Measurements from ENCODE around the gene SLC8A1.

Gene SLC8A1

DNA sequence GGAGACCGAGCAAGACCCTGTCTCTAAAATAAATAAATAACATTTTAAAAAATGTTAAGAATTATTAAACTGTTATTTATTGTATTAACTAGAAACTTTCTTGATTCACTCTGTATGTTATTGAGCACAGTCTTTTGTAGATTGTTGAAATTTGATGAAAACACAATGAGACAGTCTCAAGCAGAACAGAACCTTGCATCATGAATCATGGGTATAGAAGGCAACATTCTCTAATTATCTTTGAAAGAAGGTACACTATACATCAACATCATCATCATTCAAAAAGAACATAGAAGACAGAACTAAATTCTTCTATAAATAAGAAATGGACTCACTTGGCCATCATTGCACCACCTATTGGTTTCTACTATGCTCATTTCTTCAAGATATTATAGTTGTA, 67.7 kb downstream of the SLC8A1 start:
- no peak for DNase-seq (ENCODE audit: low spot score)

DNA sequence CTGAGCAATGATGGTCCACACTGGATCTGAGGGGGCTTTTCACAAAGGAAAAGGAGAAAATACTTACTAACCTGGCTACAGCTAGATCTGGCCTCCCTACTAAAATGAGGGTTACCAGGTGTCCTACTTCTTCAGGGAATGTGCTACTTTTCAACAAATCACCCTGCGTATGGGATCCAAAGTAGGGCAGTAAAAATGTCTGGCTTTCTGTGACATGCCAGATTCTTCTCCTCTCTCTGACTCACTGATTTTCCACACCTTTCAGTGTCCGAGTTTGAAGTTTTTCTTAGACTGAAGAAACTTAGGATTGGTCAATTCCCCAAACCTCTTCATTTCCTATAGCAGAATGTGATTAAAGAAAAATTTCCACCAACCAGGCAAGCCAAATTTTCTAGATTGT, 71.2 kb downstream of the SLC8A1 start:
- DNase-seq (ENCODE audit: low spot score): no peak

DNA sequence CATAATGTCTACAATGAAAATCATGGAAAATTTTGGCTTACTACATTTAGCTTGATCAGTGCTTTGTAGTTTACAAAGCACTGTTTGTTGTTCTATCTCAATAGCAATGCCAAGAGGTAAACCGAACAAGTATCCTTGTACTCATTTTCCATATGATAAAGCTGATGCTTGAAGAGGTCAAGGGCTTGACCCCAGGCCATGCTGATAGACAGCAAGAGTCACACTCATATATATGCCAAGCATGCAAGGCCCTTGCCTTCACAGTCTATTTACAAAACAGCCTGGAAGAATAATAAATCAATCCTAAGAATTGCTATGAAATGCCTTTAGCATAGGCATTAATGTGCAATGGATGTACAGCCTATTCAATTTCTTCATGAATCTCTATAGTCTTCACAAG, 71.8 kb downstream of the SLC8A1 start:
- no peak for DNase-seq (ENCODE audit: low spot score)

DNA sequence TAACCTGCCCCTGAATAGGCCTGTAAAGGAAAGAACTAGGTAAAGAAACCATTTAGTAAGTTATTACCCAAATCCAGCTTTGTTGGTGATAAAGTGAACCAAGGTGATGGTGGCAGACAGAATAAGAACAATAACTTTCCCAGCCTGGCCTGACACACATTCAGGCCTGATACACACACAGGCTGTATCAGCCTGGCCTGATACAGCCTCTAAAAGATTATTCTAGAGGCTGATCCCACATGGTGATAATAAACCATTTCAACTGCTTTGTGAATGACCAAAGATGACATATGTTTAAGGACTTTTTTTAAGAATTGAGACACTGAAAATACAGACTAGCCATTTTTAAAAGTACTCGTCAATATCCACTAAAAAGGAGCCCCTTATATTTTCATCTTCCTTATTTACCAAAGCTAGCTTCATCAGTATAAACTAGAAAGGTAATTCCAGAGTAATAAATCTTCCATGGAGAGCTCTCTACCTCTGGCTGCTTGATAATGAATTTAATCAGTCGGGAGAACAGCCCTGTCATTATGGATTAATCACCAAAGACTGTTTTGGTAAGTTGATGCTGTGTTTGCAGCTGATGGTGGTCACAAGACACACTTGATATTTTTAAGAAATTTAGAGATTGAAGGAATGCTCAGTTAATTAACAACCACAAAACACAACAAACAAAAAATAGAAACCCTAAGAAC, 77.2 kb downstream of the SLC8A1 start:
- DNase-seq (ENCODE audit: low spot score): no peak

GRCh38 chr2:40373111-40373510, 78.8 kb downstream of the SLC8A1 start:
- DNase-seq (ENCODE audit: low spot score): no peak

GRCh38 chr2:40372283-40372985, 79.5 kb downstream of the SLC8A1 start:
- DNase-seq (ENCODE audit: low spot score): no peak

GRCh38 chr2:40371525-40372282, 80.2 kb downstream of the SLC8A1 start:
- DNase-seq (ENCODE audit: low spot score): no peak

DNA sequence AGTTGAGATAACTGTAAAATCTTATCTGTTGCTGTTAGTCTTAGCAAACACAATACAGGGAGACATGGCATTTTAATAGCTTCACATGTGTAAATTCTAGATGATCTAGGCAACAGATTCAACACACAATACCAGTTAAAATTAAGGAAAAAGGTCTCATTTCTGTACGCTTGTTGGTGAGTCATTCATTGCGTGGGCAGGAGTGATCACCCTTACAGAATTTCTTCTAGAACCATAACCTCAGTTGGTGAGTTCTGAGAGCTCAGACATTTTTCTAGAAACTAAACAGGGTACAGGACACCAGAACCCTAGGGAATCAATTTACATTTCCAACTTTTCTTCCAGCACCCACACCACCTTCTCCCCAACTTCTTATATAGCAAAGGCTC, 81.9 kb downstream of the SLC8A1 start:
- DNase-seq (ENCODE audit: low spot score): no peak

DNA sequence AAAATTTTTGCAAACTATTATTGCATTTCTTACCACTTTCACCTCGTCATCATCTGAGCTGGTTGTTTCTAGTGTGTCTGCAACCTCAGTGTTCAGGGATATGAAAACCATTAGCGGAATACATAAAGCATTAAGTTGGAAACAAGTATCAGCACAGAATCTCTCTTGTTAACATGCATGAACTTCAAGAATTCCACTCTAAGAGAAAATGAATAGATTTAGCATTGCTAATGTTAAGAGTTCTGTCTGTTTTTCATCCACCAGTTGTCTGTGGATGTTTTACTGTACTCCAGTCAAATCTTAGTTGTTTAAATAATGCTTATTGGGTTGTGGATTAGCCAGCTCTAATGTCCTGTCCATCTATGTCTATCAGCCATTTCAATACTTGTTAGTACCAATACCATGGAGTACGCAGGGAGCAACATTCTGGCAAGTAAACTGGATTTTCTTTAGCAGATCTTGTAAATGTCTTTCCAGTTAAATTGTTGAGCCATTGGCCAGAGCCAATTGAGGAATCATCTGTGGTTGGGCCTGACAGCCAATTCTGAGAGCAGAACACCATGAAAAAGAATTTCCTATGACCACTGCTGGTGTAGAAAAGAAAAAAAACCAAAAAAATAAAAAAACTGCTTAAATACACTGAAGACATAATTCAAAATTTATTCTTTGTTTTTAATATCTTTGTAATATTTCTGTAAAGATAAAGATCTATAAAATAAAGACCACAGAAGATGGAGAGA, 82.5 kb downstream of the SLC8A1 start:
- no peak for DNase-seq (ENCODE audit: low spot score)

DNA sequence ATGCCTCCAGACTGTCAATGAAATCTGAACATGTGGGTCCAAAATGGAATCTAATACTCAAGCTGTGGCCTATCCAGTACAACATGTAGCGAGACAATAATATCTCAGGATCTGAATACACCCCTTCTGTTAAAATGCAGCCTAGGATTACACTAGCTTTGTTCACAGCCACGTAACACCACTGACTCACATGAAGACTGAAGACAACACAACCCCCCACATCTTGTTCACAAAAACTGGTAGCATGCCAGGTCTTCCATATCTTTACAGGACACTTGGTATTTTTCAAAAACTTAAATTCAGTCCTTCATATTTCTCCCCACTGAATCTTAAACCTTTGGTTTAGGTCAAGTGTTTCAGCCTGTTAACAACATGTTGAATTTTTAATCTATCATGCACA, 84.2 kb downstream of the SLC8A1 start:
- no peak for DNase-seq (ENCODE audit: low spot score)

- no peak for DNase-seq (ENCODE audit: low spot score)
Measured at GRCh38 chr2:40367032-40367431, 84.9 kb downstream of the SLC8A1 start.

DNA sequence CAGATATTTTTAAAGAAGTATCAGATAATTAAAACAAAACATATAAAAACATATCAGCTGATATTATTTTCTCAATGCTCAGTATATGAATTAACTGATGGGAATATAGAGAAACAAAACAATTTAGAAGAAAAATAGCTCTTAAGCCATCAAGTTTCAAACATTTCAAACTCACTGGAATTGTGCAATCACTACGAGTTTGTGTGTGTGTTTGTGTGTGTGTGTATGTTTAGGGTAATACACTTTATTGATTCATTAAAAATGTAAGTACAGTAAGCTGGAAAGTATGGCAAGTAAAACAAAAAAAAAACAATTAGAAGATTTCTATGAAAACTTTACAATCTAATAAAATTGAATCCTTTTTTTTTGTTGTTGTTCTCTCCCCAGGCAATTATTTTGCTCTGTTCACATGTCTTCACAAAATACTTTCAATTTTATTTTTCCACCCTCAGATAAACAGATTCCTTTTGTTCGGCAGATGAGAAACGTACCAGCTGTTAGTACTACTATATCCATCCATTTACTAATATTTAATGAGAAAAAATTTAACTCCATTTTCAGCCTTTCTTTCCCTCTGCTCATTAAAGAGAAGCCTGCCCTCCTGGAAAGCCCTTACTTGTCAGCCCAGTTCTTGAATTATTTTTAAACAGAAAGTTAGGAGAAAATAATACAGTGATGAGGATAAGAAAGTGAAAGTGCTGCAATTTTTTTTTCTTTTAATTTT, 87.6 kb downstream of the SLC8A1 start:
- DNase-seq (ENCODE audit: low spot score): no peak

DNA sequence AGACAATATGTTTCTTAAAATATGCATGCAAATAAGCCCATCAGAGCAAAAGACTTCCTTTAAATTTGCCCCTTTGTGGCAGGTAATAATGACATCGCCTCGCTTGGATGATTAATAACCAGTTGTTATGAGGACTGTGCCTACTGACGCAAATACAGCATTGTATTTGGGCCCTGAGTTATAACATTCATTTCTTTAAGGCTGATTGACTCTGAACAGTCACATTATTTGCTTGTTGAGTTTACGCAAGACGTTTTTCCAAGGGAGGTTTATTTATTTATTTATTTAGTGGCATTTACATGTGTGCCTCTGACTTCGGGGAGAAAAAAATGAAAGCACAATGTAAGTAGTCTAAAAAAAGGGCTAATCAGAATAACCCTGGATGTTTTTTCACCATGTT, 88.3 kb downstream of the SLC8A1 start:
- no peak for DNase-seq (ENCODE audit: low spot score)

DNA sequence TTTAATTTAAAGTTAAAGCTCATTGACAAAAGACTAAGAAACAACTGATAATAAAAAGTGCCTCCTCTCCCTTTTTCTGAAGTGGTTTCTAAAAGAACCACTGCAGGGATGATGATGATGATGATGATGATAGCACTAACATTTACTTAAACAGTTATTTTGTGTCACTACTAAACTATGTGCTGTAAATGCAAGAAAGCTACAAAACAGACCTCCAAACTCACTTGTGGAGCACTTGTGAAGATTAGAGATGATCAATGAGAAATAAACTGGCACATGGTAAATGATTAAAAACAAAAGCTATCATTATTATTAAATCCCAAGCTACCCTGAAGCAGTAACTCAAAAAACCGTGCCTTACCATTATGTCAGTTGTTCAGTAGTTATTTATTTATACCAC, 88.7 kb downstream of the SLC8A1 start:
- no peak for DNase-seq (ENCODE audit: low spot score)

GRCh38 chr2:40361478-40361877, 90.4 kb downstream of the SLC8A1 start:
- DNase-seq (ENCODE audit: low spot score): no peak

DNA sequence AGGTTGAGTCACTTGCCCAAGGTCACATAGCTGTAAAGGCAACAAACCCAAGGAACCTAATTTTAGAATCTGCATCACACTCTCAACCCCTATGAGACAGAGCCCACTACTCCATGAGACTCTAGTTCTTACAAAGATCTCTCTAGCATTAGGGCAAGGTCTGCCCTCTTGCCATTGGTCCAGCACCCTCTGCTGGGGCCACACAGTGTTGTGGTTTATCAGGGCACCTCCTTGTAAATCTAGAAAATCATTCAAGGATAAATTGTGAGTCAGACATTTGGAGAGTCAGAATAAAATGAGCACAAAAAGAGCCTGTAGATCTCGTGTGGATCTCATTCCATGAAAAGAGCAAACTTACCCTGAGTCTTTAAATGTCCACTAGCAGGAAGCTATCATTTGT, 91.2 kb downstream of the SLC8A1 start:
- no peak for DNase-seq (ENCODE audit: low spot score)

- DNase-seq (ENCODE audit: low spot score): no peak
Measured at GRCh38 chr2:40359811-40360210, 92.1 kb downstream of the SLC8A1 start.

DNA sequence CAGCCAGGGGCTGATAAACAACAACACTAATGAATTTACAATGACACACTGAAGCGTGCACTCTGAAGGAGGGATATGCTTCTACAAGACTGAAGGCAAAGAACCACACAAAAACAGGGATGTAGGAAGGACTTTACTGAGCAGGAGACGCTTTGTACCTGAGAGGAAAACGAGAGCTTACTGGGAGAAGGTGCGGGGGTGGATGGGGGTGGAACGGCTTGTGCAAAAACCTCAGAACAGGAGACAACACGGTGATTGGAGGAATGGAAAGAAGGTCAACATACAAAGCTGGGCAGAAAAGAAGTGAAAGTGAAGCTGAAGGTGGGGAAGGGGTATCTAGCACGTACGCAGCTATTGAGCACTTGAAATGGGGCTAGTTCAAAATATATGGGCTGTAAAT, 93.1 kb downstream of the SLC8A1 start:
- DNase-seq (ENCODE audit: low spot score): no peak

- DNase-seq (ENCODE audit: low spot score): no peak
Measured at GRCh38 chr2:40357667-40358066, 94.2 kb downstream of the SLC8A1 start.

DNA sequence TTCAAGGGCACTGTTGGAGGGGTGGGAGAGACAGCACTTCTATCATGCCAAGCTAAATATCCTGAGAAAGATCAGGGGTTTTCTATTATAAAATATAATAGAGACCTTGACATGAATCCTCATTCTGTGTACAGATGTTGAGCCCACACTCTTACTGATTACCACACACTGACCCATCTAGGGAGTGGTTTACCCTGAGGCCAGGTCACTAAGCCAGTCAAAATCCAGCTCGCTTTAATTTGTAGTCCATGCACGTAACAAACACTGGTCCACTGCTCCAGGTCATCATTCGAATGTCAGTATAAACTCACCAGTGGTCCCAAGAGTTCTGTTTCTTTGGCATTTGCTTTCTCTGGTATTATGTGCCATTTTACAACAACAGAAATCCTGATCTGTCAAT, 96.4 kb downstream of the SLC8A1 start:
- no peak for DNase-seq (ENCODE audit: low spot score)

DNA sequence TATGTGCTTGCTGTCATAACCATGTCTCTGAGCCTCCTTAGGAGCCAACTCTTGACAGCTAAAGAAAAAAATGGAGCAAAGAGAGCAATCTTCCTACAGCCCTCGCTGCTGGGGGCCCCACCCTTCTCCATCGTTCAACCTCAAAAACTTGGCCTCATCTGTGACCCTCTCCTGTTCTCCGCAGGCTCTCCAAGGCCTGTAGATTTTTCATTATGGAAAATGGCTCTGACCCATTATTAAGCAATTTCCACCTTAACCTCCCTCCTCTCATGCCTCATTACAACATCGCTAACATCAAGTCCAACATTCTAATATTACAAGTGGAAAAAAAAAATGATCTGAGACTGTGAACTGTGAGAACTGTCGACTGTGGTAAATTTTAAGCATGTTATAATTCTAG, 98.7 kb downstream of the SLC8A1 start:
- no peak for DNase-seq (ENCODE audit: low spot score)

- no peak for DNase-seq (ENCODE audit: low spot score)
Measured at GRCh38 chr2:40352703-40353099, 99.2 kb downstream of the SLC8A1 start.
